Keratinocyte (primary cell): ENCODE results near the gene ACSM3. TPM values are rescaled to one million over a fixed set of nuclear protein-coding genes. Genes with fewer than 3 reads are reported as not detected.

ENCODE experiments used
- DNase-seq: peaks from one replicate; pipeline ENCODE4 v3.0.0-alpha.2; 2011; ENCODE audit warnings: low read depth, missing footprints, low spot score
- FAIRE-seq: peaks from 2 replicates; lab custom pipeline; 2011; peaks lifted over from hg19 to GRCh38; lab: Jason Lieb, UNC
- H2AFZ ChIP-seq: 2 replicates; pipeline ENCODE4 v1.6.0; 2012; ENCODE audit warnings: low read length, control low read depth, inconsistent platforms; ENCODE audit not compliant: control insufficient read depth
- H3K27ac ChIP-seq: 2 replicates; pipeline ENCODE4 v1.5.1; 2011; ENCODE audit warnings: low read length; ENCODE audit not compliant: control insufficient read depth, insufficient read depth
- H3K27me3 ChIP-seq: 3 replicates; pipeline ENCODE4 v1.6.0; 2011; ENCODE audit warnings: low read length; ENCODE audit not compliant: control insufficient read depth, insufficient read depth; ENCODE audit errors: extremely low read depth
- H3K36me3 ChIP-seq, 2 experiments: 2 replicates in 1 of 2; 3 replicates in 1 of 2; pipeline ENCODE4 v1.5.1; 2011; ENCODE audit warnings: low read length in 2 of 2, mild to moderate bottlenecking in 1 of 2; ENCODE audit not compliant: control insufficient read depth in 2 of 2, insufficient read depth in 2 of 2; ENCODE audit errors: extremely low read depth in 1 of 2
- H3K4me1 ChIP-seq: 3 replicates; pipeline ENCODE4 v1.5.1; 2011; ENCODE audit warnings: low read length; ENCODE audit not compliant: control insufficient read depth, insufficient read depth; ENCODE audit errors: extremely low read depth
- H3K4me2 ChIP-seq: 3 replicates; pipeline ENCODE4 v1.6.0; 2011; ENCODE audit warnings: low read depth, low read length; ENCODE audit not compliant: control insufficient read depth, insufficient read depth; ENCODE audit errors: extremely low read depth
- H3K4me3 ChIP-seq, 3 experiments: fragments of 200-600 bp in 1 of 3; sonication (generic) in 1 of 3; 2 replicates in 2 of 3; 3 replicates in 1 of 3; pipeline ENCODE4 v1.5.1; 2011 to 2016; ENCODE audit warnings: low read length in 3 of 3, mild to moderate bottlenecking in 3 of 3, control low read depth in 2 of 3, inconsistent platforms in 1 of 3, low read depth in 1 of 3, mixed read lengths in 1 of 3, mixed run types in 1 of 3, moderate library complexity in 1 of 3; ENCODE audit not compliant: control insufficient read depth in 2 of 3, insufficient read depth in 2 of 3; ENCODE audit errors: extremely low read depth in 1 of 3
- H3K79me2 ChIP-seq: 2 replicates; pipeline ENCODE4 v1.6.0; 2012; ENCODE audit warnings: low read length; ENCODE audit not compliant: control insufficient read depth, insufficient read depth
- H3K9ac ChIP-seq: 3 replicates; pipeline ENCODE4 v1.6.0; 2011; ENCODE audit warnings: low read length; ENCODE audit not compliant: control insufficient read depth, insufficient read depth; ENCODE audit errors: extremely low read depth
- H3K9me1 ChIP-seq: 3 replicates; pipeline ENCODE4 v1.6.0; 2011; ENCODE audit warnings: low read length; ENCODE audit not compliant: control insufficient read depth, insufficient read depth; ENCODE audit errors: extremely low read depth
- H3K9me3 ChIP-seq: 2 replicates; pipeline ENCODE4 v1.5.1; 2012; ENCODE audit warnings: low read depth, low read length; ENCODE audit not compliant: control insufficient read depth
- H4K20me1 ChIP-seq: 3 replicates; pipeline ENCODE4 v1.6.0; 2011; ENCODE audit warnings: low read length; ENCODE audit not compliant: control insufficient read depth, insufficient read depth; ENCODE audit errors: extremely low read depth
- EZH2 ChIP-seq: IDR thresholded peaks from one replicate; pipeline ENCODE4 v1.6.1; 2012; ENCODE audit warnings: inconsistent platforms, mild to moderate bottlenecking, low read length, moderate library complexity
- dilution Hi-C: fragments of 300-500 bp; cut with MboI; formaldehyde crosslinking; loops from one replicate; pipeline ENCODE4 v1.7.0; 2020; ENCODE audit warnings: low sequenced_read_pairs; ENCODE audit not compliant: extremely low pct_ligation_motif_present
- polyA plus RNA-seq, 5 experiments: library from polyadenylated mRNA; depleted of rRNA in 3 of 5; stranded (reverse) in 3 of 5; stranded (forward) in 1 of 5; unstranded in 1 of 5; fragments of >200 nt; gene quantifications; 1 replicate in 1 of 5; 2 replicates in 3 of 5; 3 replicates in 1 of 5; pipeline versions ENCODE4 v1.2.1 to v1.2.3, GENCODE V29; 2011 to 2012; ENCODE audit warnings: missing spikeins in 2 of 5, low read depth in 1 of 5, low replicate concordance in 1 of 5
- TF ChIP-seq, protein P1 (sequence below), 3 experiments: IDR thresholded peaks in 1 of 3; conservative IDR thresholded peaks in 1 of 3; optimal IDR thresholded peaks in 1 of 3; 2 replicates in 2 of 3; 3 replicates in 1 of 3; pipeline versions ENCODE3 to v1.5.1; 2011; ENCODE audit warnings: low read length in 3 of 3, mild to moderate bottlenecking in 3 of 3, moderate library complexity in 2 of 3, control low read depth in 1 of 3, inconsistent platforms in 1 of 3; ENCODE audit not compliant: insufficient read depth in 2 of 3; ENCODE audit errors: extremely low read depth in 1 of 3

The ACSM3 gene
- polyA plus RNA-seq, 1 donor (not counting 4 experiments of a cell fraction or from before 2014, with no cell fraction given): 0.38 TPM

DNA sequence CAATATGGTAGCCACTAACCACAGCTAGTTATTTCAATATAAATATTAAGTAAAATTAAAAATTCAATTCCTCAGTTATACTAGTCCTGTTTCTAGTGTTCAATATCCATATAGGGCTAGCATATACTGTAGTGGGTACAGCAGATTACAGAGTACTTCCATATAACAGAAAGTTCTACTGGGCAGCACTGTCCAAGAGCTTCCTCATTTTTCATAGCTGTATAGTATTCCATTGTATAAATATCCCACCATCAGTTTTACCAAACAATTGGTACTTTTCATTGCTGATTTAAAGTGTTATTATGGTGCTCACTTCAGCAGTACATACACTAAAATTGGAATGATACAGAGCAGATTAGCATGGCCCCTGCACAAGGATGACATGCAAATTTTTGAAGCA lies 20.4 kb downstream of the ACSM3 start:
- no peaks in the 10 kb centered on the region for H3K4me1 ChIP-seq
- no peaks in the 10 kb centered on the region for H3K79me2 ChIP-seq
- DNase-seq: no peak
- no peak for FAIRE-seq
- no peak overlapping the region for H3K4me2 ChIP-seq
- H3K9me3 ChIP-seq: no peaks in the 10 kb centered on the region
- TF ChIP-seq, protein P1, sequence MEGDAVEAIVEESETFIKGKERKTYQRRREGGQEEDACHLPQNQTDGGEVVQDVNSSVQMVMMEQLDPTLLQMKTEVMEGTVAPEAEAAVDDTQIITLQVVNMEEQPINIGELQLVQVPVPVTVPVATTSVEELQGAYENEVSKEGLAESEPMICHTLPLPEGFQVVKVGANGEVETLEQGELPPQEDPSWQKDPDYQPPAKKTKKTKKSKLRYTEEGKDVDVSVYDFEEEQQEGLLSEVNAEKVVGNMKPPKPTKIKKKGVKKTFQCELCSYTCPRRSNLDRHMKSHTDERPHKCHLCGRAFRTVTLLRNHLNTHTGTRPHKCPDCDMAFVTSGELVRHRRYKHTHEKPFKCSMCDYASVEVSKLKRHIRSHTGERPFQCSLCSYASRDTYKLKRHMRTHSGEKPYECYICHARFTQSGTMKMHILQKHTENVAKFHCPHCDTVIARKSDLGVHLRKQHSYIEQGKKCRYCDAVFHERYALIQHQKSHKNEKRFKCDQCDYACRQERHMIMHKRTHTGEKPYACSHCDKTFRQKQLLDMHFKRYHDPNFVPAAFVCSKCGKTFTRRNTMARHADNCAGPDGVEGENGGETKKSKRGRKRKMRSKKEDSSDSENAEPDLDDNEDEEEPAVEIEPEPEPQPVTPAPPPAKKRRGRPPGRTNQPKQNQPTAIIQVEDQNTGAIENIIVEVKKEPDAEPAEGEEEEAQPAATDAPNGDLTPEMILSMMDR (optimal IDR thresholded peaks at IDR 0.05 in 1 of 3, IDR thresholded peaks at IDR 0.05 in 1 of 3, conservative IDR thresholded peaks at IDR 0.05 in 1 of 3; ENCODE audit: extremely low read depth in 1 of 3, insufficient read depth in 2 of 3, low read length in 3 of 3): no peak
- no peak for TF ChIP-seq EZH2
- no peaks in the 10 kb centered on the region for H3K36me3 ChIP-seq
- H2AFZ ChIP-seq: no peak overlapping the region
- dilution Hi-C loops: no loop called here
- H3K4me3 ChIP-seq: no peak overlapping the region
- no peak overlapping the region for H3K9ac ChIP-seq
- H4K20me1 ChIP-seq: no peaks in the 10 kb centered on the region
- H3K27me3 ChIP-seq: no peaks in the 10 kb centered on the region
- H3K27ac ChIP-seq: no peak overlapping the region
- no peaks in the 10 kb centered on the region for H3K9me1 ChIP-seq

DNA sequence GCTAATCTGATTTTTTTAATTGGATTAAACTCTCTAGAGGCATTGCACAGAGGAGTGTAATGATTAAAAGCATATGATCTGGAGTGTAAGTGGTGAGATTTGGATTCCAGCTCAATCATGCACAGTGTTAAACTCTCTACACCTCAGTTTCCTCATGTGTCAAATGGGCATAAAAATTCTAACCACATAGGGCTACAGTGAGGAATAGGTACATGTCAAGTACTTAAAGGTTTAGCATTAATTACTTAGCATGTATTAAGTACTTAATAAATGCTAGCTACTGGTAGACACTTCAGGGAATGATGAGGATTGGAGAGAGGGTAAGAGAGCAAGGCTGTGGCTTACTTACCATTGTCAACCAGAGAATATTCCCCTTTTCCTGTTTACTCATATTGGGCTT lies 25.3 kb downstream of the ACSM3 start:
- H3K4me3 ChIP-seq: no peak overlapping the region
- H4K20me1 ChIP-seq: no peaks in the 10 kb centered on the region
- H3K36me3 ChIP-seq: no peaks in the 10 kb centered on the region
- H3K4me1 ChIP-seq: peaks cover 7% of the 10 kb centered on the region
- no peaks in the 10 kb centered on the region for H3K79me2 ChIP-seq
- no peaks in the 10 kb centered on the region for H3K27me3 ChIP-seq
- no peaks in the 10 kb centered on the region for H3K9me3 ChIP-seq
- no peaks in the 10 kb centered on the region for H3K9me1 ChIP-seq
- dilution Hi-C loops: no loop called here
- H3K9ac ChIP-seq: no peak overlapping the region
- H2AFZ ChIP-seq: no peak overlapping the region
- no peak for FAIRE-seq
- H3K4me2 ChIP-seq: no peak overlapping the region
- TF ChIP-seq, protein P1 (optimal IDR thresholded peaks at IDR 0.05 in 1 of 3, IDR thresholded peaks at IDR 0.05 in 1 of 3, conservative IDR thresholded peaks at IDR 0.05 in 1 of 3; ENCODE audit: extremely low read depth in 1 of 3, insufficient read depth in 2 of 3, low read length in 3 of 3): no peak
- TF ChIP-seq EZH2: no peak
- H3K27ac ChIP-seq: no peak overlapping the region
- no peak for DNase-seq
